OCI-LY3 (cell line): ENCODE measurements around the gene TLE5.

Source experiments
- EZH2phosphoT487 ChIP-seq: fragments of 200-600 bp; shearing (Covaris generic); IDR thresholded peaks from 2 replicates; pipeline ENCODE4 v1.6.1; 2018; ENCODE audit warnings: antibody characterized with exemption, mixed run types, low read depth
- TF ChIP-seq, protein P1 (sequence below): fragments of 200-600, 300-600 bp; sonication (generic); IDR thresholded peaks from 2 replicates; pipeline ENCODE4 v1.5.1; 2014; ENCODE audit warnings: antibody characterized with exemption, low read length, low read depth

DNA sequence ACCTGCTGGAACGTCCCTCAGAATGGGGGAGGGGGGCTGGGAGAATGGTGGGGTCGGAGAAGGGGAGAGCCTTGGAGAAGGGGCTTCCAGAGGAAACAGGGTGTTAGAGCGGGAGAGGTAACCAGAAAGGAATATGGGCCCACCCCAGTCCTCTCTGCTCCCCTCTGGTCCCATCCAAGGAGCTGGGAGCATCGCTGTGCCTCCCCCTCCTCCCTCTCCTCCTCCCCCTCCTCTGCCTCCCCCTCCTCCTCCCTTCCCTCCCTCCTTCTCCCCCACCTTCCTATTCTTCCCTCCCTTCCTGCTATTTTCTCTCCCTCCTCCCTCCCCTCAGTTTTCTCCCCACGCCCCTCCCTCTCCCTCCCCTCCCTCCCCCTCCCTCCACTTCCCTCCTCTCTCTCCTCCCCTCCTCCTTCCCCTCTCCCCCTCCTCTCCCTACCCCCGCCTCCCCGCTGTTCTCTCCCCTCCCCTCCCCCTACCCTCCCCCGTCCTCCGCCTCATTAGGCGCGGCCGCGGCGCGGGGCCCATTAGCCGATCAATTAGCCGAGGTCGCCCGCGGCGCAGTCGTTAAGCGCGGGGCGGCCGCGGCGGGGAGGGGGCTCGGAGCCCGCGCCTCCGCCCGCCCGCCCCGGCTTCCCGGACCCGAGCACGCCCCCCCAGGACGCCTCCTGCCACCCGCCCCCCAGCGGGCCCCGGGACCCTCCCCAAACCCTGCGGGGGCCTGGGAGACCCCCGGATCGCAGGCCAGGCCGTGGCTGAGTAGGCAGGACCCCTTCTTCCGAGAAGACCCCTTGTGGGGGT lies 15.4 kb downstream of the TLE5 start:
- TF ChIP-seq, protein P1, sequence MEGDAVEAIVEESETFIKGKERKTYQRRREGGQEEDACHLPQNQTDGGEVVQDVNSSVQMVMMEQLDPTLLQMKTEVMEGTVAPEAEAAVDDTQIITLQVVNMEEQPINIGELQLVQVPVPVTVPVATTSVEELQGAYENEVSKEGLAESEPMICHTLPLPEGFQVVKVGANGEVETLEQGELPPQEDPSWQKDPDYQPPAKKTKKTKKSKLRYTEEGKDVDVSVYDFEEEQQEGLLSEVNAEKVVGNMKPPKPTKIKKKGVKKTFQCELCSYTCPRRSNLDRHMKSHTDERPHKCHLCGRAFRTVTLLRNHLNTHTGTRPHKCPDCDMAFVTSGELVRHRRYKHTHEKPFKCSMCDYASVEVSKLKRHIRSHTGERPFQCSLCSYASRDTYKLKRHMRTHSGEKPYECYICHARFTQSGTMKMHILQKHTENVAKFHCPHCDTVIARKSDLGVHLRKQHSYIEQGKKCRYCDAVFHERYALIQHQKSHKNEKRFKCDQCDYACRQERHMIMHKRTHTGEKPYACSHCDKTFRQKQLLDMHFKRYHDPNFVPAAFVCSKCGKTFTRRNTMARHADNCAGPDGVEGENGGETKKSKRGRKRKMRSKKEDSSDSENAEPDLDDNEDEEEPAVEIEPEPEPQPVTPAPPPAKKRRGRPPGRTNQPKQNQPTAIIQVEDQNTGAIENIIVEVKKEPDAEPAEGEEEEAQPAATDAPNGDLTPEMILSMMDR, result no peak
- no peak for TF ChIP-seq EZH2phosphoT487
